GM23338 (cell line): ENCODE results near the gene RSPH1. TPM values are rescaled to one million over a fixed set of nuclear protein-coding genes. Genes with fewer than 3 reads are reported as not detected.

ENCODE experiments used
- ATAC-seq: fragments of 200-7000 bp; cut with Tn5 transposase; 3 replicates; pipeline ENCODE4 v1.9.1; 2020
- DNase-seq: peaks from one replicate; pipeline ENCODE4 v3.0.0-alpha.2; 2015; ENCODE audit warnings: low spot score
- H2AFZ ChIP-seq: fragments of 200-600 bp; sonication (generic); 2 replicates; pipeline ENCODE4 v1.8.0; 2016; ENCODE audit warnings: antibody characterized with exemption, mild to moderate bottlenecking, moderate library complexity
- H3F3A ChIP-seq: fragments of 200-600 bp; sonication (generic); replicated peaks from 2 replicates; pipeline ENCODE4 v1.8.0; 2017; ENCODE audit warnings: antibody characterized with exemption, mixed run types, low read depth
- H3K27ac ChIP-seq: fragments of 200-600 bp; sonication (generic); 2 replicates; pipeline ENCODE4 v1.6.1; 2016; ENCODE audit warnings: low read depth
- H3K27me3 ChIP-seq: fragments of 200-600 bp; sonication (generic); 2 replicates; pipeline ENCODE4 v1.8.0; 2016; ENCODE audit warnings: mild to moderate bottlenecking, mixed run types, moderate library complexity; ENCODE audit not compliant: insufficient read depth
- H3K36me3 ChIP-seq: fragments of 200-600 bp; sonication (generic); 2 replicates; pipeline ENCODE4 v1.8.0; 2016; ENCODE audit warnings: mild to moderate bottlenecking; ENCODE audit not compliant: insufficient read depth
- H3K4me1 ChIP-seq: fragments of 200-600 bp; sonication (generic); 2 replicates; pipeline ENCODE4 v1.8.0; 2016; ENCODE audit warnings: mild to moderate bottlenecking, moderate library complexity; ENCODE audit not compliant: insufficient read depth
- H3K4me2 ChIP-seq: fragments of 200-600 bp; sonication (generic); 2 replicates; pipeline ENCODE4 v1.7.1; 2017; ENCODE audit warnings: mixed run types
- H3K4me3 ChIP-seq: fragments of 200-600 bp; sonication (generic); 2 replicates; pipeline ENCODE4 v1.6.1; 2016; ENCODE audit warnings: mixed run types
- H3K79me2 ChIP-seq: fragments of 200-600 bp; sonication (generic); replicated peaks from 2 replicates; pipeline ENCODE4 v1.8.0; 2017; ENCODE audit warnings: mild to moderate bottlenecking; ENCODE audit not compliant: insufficient read depth
- H3K9me2 ChIP-seq: fragments of 200-600 bp; sonication (generic); 2 replicates; pipeline ENCODE4 v1.8.0; 2017; ENCODE audit not compliant: insufficient read depth
- H4K20me1 ChIP-seq: fragments of 200-600 bp; sonication (generic); replicated peaks from 2 replicates; pipeline ENCODE4 v1.8.0; 2017; ENCODE audit warnings: mild to moderate bottlenecking; ENCODE audit not compliant: insufficient read depth
- H3K27ac Mint-ChIP-seq: 2 replicates; pipeline ENCODE4 v1.8.0; 2020; ENCODE audit warnings: inconsistent platforms, mild to moderate bottlenecking, moderate library complexity, mixed read lengths
- H3K27me3 Mint-ChIP-seq: 3 replicates; pipeline ENCODE4 v1.8.0; 2022; ENCODE audit warnings: low read depth, mild to moderate bottlenecking, moderate library complexity, mixed read lengths, inconsistent platforms; ENCODE audit not compliant: insufficient read depth, poor library complexity
- H3K36me3 Mint-ChIP-seq: 3 replicates; pipeline ENCODE4 v1.8.0; 2021; ENCODE audit warnings: low read depth, mild to moderate bottlenecking, inconsistent platforms, moderate library complexity, mixed read lengths
- H3K4me1 Mint-ChIP-seq: 3 replicates; pipeline ENCODE4 v1.8.0; 2020; ENCODE audit warnings: mild to moderate bottlenecking, inconsistent platforms, mixed read lengths
- H3K4me3 Mint-ChIP-seq: 3 replicates; pipeline ENCODE4 v1.8.0; 2021; ENCODE audit warnings: moderate library complexity, mild to moderate bottlenecking, inconsistent platforms, mixed read lengths
- H3K9me3 Mint-ChIP-seq: 3 replicates; pipeline ENCODE4 v1.8.0; 2020; ENCODE audit warnings: moderate library complexity, mild to moderate bottlenecking, inconsistent platforms, mixed read lengths
- CREB1 ChIP-seq: fragments of 250-450 bp; sonication (Bioruptor Pico); IDR thresholded peaks from 2 replicates; pipeline ENCODE4 v1.5.0; 2020; ENCODE audit warnings: low read depth, mild to moderate bottlenecking, moderate library complexity
- EZH2 ChIP-seq: fragments of 200-600 bp; sonication (generic); IDR thresholded peaks from one replicate; pipeline ENCODE4 v1.8.0; 2017; ENCODE audit warnings: antibody characterized with exemption, mild to moderate bottlenecking, low read depth; ENCODE audit not compliant: unreplicated experiment
- EZH2phosphoT487 ChIP-seq: fragments of 200-600 bp; sonication (generic); IDR thresholded peaks from one replicate; pipeline ENCODE4 v1.8.1; 2018; ENCODE audit warnings: antibody characterized with exemption; ENCODE audit not compliant: unreplicated experiment
- POLR2AphosphoS5 ChIP-seq: IDR thresholded peaks from 2 replicates; pipeline ENCODE4 v1.6.1; 2016; ENCODE audit warnings: antibody characterized with exemption, low read depth
- STAT1 ChIP-seq: IDR thresholded peaks from one replicate; pipeline ENCODE4 v1.6.1; 2016; ENCODE audit warnings: antibody characterized with exemption; ENCODE audit not compliant: unreplicated experiment
- ZNF331 ChIP-seq: fragments of 250-450 bp; sonication (Bioruptor Pico); IDR thresholded peaks from 2 replicates; pipeline ENCODE4 v1.5.0; 2020; ENCODE audit warnings: low read depth, mild to moderate bottlenecking, moderate library complexity
- polyA plus RNA-seq: library from polyadenylated mRNA; unstranded; fragments of >200 nt; fragmentation: Nextera tagmentation; extraction: Ambion mirVana; gene quantifications from 2 replicates; pipeline ENCODE4 v1.2.1, GENCODE V29; 2016
- total RNA-seq: library from RNA; depleted of rRNA; stranded (reverse); fragments of >200 nt; shearing (Covaris generic); gene quantifications from 2 replicates; pipeline ENCODE4 v1.2.3, GENCODE V29; 2014
- TF ChIP-seq, protein P1 (sequence below): IDR thresholded peaks from 2 replicates; pipeline ENCODE4 v1.6.1; 2016; ENCODE audit warnings: antibody characterized with exemption
- TF ChIP-seq, protein P2 (sequence below), 2 experiments: fragments of 200-600 bp in 1 of 2; sonication (generic) in 1 of 2; conservative IDR thresholded peaks; 2 replicates each; pipeline versions ENCODE4 v1.5.1 to v1.6.1; 2016 to 2017; ENCODE audit warnings: antibody characterized with exemption in 2 of 2, low read depth in 2 of 2, mild to moderate bottlenecking in 2 of 2, moderate library complexity in 1 of 2
- TF ChIP-seq, protein P3 (sequence below): IDR thresholded peaks from one replicate; pipeline ENCODE4 v1.6.1; 2018; ENCODE audit warnings: antibody characterized with exemption; ENCODE audit not compliant: unreplicated experiment

Gene RSPH1
- total and polyA plus RNA-seq, 2 experiments from 2014 or later, result 0.23 TPM; not detected in 1

DNA sequence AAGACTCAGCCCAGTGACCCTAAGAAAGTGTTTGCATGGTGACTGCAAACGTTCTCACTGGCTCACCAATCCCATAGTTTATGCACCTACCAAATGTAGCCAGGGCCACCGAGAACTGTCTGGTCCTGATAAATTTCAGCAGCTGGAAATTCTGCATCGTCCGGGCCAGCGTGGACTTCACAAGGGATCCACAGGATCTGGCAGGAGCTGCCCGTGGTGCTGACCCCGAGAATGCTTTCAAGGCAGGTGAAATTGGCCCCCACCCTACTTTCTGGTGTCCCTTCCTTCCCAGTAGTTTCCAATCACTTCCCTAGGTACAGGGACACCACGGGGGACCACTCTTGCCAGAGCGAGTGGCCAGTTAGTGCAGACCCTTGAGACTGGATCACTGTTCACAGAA is 66.2 kb downstream of the RSPH1 start:
- peaks cover 27% of the 10 kb centered on the region for H3K9me3 Mint-ChIP-seq
- H3K4me3 Mint-ChIP-seq, result no peak overlapping the region
- Histone ChIP-seq H3K27ac (no peak overlapping the region), H3K4me3 (no peak overlapping the region), H3K36me3 (no peaks in the 10 kb centered on the region), H4K20me1 (no peaks in the 10 kb centered on the region), H3K4me1 (no peaks in the 10 kb centered on the region), H3K27me3 (no peaks in the 10 kb centered on the region), H3F3A (no peaks in the 10 kb centered on the region), H2AFZ (no peak overlapping the region), H3K79me2 (no peaks in the 10 kb centered on the region), H3K9me2 (no peaks in the 10 kb centered on the region), H3K4me2 (no peak overlapping the region)
- DNase-seq (peak; percentile 41), ATAC-seq (peak; percentile 68)
- TF ChIP-seq, protein P1, sequence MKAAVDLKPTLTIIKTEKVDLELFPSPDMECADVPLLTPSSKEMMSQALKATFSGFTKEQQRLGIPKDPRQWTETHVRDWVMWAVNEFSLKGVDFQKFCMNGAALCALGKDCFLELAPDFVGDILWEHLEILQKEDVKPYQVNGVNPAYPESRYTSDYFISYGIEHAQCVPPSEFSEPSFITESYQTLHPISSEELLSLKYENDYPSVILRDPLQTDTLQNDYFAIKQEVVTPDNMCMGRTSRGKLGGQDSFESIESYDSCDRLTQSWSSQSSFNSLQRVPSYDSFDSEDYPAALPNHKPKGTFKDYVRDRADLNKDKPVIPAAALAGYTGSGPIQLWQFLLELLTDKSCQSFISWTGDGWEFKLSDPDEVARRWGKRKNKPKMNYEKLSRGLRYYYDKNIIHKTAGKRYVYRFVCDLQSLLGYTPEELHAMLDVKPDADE, result no peak
- TF ChIP-seq, protein P2, sequence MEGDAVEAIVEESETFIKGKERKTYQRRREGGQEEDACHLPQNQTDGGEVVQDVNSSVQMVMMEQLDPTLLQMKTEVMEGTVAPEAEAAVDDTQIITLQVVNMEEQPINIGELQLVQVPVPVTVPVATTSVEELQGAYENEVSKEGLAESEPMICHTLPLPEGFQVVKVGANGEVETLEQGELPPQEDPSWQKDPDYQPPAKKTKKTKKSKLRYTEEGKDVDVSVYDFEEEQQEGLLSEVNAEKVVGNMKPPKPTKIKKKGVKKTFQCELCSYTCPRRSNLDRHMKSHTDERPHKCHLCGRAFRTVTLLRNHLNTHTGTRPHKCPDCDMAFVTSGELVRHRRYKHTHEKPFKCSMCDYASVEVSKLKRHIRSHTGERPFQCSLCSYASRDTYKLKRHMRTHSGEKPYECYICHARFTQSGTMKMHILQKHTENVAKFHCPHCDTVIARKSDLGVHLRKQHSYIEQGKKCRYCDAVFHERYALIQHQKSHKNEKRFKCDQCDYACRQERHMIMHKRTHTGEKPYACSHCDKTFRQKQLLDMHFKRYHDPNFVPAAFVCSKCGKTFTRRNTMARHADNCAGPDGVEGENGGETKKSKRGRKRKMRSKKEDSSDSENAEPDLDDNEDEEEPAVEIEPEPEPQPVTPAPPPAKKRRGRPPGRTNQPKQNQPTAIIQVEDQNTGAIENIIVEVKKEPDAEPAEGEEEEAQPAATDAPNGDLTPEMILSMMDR (conservative IDR thresholded peaks at IDR 0.05; ENCODE audit: low read depth in 2 of 2), result no peak
- no peak for TF ChIP-seq CREB1 (CRISPR knock-in tag)
- TF ChIP-seq, protein P3, sequence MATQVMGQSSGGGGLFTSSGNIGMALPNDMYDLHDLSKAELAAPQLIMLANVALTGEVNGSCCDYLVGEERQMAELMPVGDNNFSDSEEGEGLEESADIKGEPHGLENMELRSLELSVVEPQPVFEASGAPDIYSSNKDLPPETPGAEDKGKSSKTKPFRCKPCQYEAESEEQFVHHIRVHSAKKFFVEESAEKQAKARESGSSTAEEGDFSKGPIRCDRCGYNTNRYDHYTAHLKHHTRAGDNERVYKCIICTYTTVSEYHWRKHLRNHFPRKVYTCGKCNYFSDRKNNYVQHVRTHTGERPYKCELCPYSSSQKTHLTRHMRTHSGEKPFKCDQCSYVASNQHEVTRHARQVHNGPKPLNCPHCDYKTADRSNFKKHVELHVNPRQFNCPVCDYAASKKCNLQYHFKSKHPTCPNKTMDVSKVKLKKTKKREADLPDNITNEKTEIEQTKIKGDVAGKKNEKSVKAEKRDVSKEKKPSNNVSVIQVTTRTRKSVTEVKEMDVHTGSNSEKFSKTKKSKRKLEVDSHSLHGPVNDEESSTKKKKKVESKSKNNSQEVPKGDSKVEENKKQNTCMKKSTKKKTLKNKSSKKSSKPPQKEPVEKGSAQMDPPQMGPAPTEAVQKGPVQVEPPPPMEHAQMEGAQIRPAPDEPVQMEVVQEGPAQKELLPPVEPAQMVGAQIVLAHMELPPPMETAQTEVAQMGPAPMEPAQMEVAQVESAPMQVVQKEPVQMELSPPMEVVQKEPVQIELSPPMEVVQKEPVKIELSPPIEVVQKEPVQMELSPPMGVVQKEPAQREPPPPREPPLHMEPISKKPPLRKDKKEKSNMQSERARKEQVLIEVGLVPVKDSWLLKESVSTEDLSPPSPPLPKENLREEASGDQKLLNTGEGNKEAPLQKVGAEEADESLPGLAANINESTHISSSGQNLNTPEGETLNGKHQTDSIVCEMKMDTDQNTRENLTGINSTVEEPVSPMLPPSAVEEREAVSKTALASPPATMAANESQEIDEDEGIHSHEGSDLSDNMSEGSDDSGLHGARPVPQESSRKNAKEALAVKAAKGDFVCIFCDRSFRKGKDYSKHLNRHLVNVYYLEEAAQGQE, result peak; percentile 72
- H3K36me3 Mint-ChIP-seq, result no peaks in the 10 kb centered on the region
- H3K27me3 Mint-ChIP-seq, result peaks cover 7% of the 10 kb centered on the region
- H3K4me1 Mint-ChIP-seq, result no peaks in the 10 kb centered on the region
- H3K27ac Mint-ChIP-seq, result no peak overlapping the region

DNA sequence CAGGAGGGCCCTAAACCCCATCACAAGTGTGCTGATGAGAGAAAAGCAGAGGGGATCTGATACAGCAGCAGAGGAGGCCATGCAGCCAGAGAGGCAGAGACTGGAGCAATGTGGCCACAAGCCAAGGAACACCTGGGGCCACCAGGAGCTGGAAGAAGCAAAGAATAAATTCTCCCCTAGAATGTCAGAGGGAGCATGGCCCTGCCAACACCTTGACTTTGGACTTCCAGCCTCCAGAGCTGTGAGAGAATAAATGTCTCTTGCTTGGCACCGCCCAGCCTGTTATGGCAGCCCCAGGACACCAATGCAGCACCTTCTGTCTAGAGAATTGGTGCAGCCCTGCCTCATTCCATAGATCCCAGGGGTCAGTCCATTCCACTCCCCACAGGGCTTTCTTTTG is 67.0 kb downstream of the RSPH1 start:
- Histone ChIP-seq H3K4me2 (no peak overlapping the region), H3K79me2 (no peaks in the 10 kb centered on the region), H3F3A (no peaks in the 10 kb centered on the region), H3K4me1 (no peaks in the 10 kb centered on the region), H3K36me3 (no peaks in the 10 kb centered on the region), H3K4me3 (no peak overlapping the region), H4K20me1 (no peaks in the 10 kb centered on the region), H2AFZ (no peak overlapping the region), H3K9me2 (no peaks in the 10 kb centered on the region), H3K27me3 (no peaks in the 10 kb centered on the region), H3K27ac (no peak overlapping the region)
- DNase-seq (no peak), ATAC-seq (no peak)
- Mint-ChIP-seq H3K4me3 (no peak overlapping the region), H3K27me3 (peaks cover 7% of the 10 kb centered on the region), H3K9me3 (peaks cover 20% of the 10 kb centered on the region), H3K4me1 (no peaks in the 10 kb centered on the region), H3K36me3 (no peaks in the 10 kb centered on the region), H3K27ac (no peak overlapping the region)
- TF ChIP-seq EZH2 (no peak), CREB1 (CRISPR knock-in tag) (no peak), POLR2AphosphoS5 (no peak), ZNF331 (CRISPR knock-in tag) (no peak), STAT1 (no peak), EZH2phosphoT487 (no peak)
- TF ChIP-seq, protein P2 (conservative IDR thresholded peaks at IDR 0.05; ENCODE audit: low read depth in 2 of 2), result no peak
- TF ChIP-seq, protein P1, result no peak
- TF ChIP-seq, protein P3, result no peak
